ENCODE data around the gene PAF1.
A peak's percentile ranks its signal among the peaks of the same experiment; 100 is the strongest.

Gene PAF1

GRCh38 chr19:39377373-39378362 is 13.2 kb downstream of the PAF1 start:
- H3K79me2 ChIP-seq = no peaks in the 10 kb centered on the region
- no peak overlapping the region for H3K9ac ChIP-seq
- H3K4me1 ChIP-seq = peaks cover under 1% of the 10 kb centered on the region
- no peaks in the 10 kb centered on the region for H3K36me3 ChIP-seq (ENCODE audit: control insufficient read depth, insufficient read depth, low read length)
- H3K9me3 ChIP-seq (ENCODE audit: control insufficient read depth, low read length) = no peaks in the 10 kb centered on the region
- no peak overlapping the region for H3K4me2 ChIP-seq (ENCODE audit: low read length)
- H3K27me3 ChIP-seq (ENCODE audit: control insufficient read depth, insufficient read depth, low read length) = no peaks in the 10 kb centered on the region
- no peak for TF ChIP-seq CTCF (IDR thresholded peaks at IDR 0.05)
- no peak overlapping the region for H2AFZ ChIP-seq
- no peak overlapping the region for H3K4me3 ChIP-seq (ENCODE audit: low read depth, low read length)
- H3K27ac ChIP-seq = no peak overlapping the region

GRCh38 chr19:39375929-39376328 is 15.0 kb downstream of the PAF1 start:
- Histone ChIP-seq H3K36me3 (ENCODE audit: control insufficient read depth, insufficient read depth, low read length) (no peaks in the 10 kb centered on the region), H3K79me2 (no peaks in the 10 kb centered on the region), H3K9ac (no peak overlapping the region), H3K9me3 (ENCODE audit: control insufficient read depth, low read length) (no peaks in the 10 kb centered on the region), H3K27me3 (ENCODE audit: control insufficient read depth, insufficient read depth, low read length) (no peaks in the 10 kb centered on the region), H2AFZ (no peak overlapping the region), H3K27ac (no peak overlapping the region), H3K4me2 (ENCODE audit: low read length) (no peak overlapping the region), H3K4me1 (peaks cover 2% of the 10 kb centered on the region), H3K4me3 (ENCODE audit: low read depth, low read length) (no peak overlapping the region)
- TF ChIP-seq CTCF (IDR thresholded peaks at IDR 0.05) = no peak

- no peak overlapping the region for H3K4me3 ChIP-seq (ENCODE audit: low read depth, low read length)
- no peaks in the 10 kb centered on the region for H3K9me3 ChIP-seq (ENCODE audit: control insufficient read depth, low read length)
- TF ChIP-seq CTCF (IDR thresholded peaks at IDR 0.05) = no peak
- no peaks in the 10 kb centered on the region for H3K27me3 ChIP-seq (ENCODE audit: control insufficient read depth, insufficient read depth, low read length)
- no peak overlapping the region for H3K9ac ChIP-seq
- H3K27ac ChIP-seq = peak overlapping the region; percentile 77
- H3K4me1 ChIP-seq = peaks cover 2% of the 10 kb centered on the region
- H3K4me2 ChIP-seq (ENCODE audit: low read length) = no peak overlapping the region
- H2AFZ ChIP-seq = no peak overlapping the region
- H3K36me3 ChIP-seq (ENCODE audit: control insufficient read depth, insufficient read depth, low read length) = no peaks in the 10 kb centered on the region
- H3K79me2 ChIP-seq = peaks cover 3% of the 10 kb centered on the region
Measured at GRCh38 chr19:39372941-39373340, 18.0 kb downstream of the PAF1 start.

- TF ChIP-seq CTCF (IDR thresholded peaks at IDR 0.05) = no peak
- Histone ChIP-seq H3K27ac (peak overlapping the region; percentile 77), H2AFZ (no peak overlapping the region), H3K36me3 (ENCODE audit: control insufficient read depth, insufficient read depth, low read length) (no peaks in the 10 kb centered on the region), H3K4me3 (ENCODE audit: low read depth, low read length) (no peak overlapping the region), H3K79me2 (peaks cover 3% of the 10 kb centered on the region), H3K4me1 (peaks cover 2% of the 10 kb centered on the region), H3K9me3 (ENCODE audit: control insufficient read depth, low read length) (no peaks in the 10 kb centered on the region), H3K4me2 (ENCODE audit: low read length) (no peak overlapping the region), H3K9ac (no peak overlapping the region), H3K27me3 (ENCODE audit: control insufficient read depth, insufficient read depth, low read length) (no peaks in the 10 kb centered on the region)
Measured at GRCh38 chr19:39372047-39372802, 18.7 kb downstream of the PAF1 start.
